Activated CD4-positive, alpha-beta T cell treated with anti-CD3 and anti-CD28 coated beads, Interleukin-2, Interleukin-4, amounts not matched to agents 100 ng/mL and 50 ng/mL, durations not matched to agents 16 hours and 8 hours (primary cell): ENCODE data around the gene SUPT5H.
A peak's percentile ranks its signal among the peaks of the same experiment; 100 is the strongest.

Experiments used
- DNase-seq: peaks from one replicate; pipeline ENCODE4 v3.0.0-alpha.2; 2020; ENCODE audit warnings: low spot score

SUPT5H gene

DNA sequence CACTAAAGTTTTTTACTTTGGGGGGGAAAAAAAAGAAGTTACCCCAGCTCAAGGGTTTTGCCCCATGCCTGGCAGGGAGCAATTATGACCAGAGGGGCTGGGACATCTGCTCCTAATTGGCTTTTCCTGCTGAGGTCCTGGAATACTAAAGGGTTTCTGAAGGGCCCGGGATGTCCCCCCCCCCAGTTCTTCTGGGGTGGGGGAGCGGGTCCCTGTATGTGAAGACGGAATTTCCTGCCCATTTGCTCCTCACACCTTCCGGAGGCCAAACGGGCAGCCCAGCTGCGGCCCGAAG is 52.3 kb downstream of the SUPT5H start:
- no peak for DNase-seq

DNA sequence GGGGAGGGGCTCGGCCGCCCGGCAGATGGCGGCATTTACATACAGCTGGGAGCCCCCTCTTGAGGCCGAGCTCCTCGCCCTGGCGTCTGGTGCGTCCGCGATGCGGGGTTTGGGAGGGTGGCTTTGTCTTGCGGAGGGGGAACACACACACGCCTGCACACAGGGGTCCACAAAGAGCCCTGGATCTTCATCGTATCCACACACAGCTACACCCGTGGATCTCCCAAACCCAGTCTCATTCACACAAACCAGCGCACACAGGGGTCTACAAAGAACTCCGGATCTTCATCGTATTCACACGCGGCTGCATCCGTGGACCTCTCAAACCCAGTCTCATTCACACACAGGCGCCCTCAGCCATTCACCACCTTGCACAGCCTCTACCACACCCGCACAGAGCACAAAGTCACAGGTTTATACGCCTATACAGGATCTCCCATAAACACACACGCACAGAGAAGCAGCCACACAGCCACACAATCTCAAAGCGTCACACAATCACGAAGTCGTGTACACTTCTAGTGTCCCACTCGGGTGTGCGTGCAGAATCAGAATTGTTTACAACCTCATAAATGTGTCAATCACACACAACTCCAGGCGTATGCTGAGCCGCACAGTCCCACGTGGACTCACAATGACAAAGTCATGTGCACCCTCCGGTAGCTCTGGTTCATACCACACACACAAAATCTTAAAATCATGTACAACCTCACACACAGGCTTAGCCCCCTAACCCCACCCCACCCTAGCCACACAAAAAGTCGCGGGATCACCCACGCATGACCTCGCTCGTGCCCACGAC is 52.8 kb downstream of the SUPT5H start:
- DNase-seq = no peak

GRCh38 chr19:39498798-39499642 is 53.6 kb downstream of the SUPT5H start, which contains the start of gene DLL3:
TSS of gene DLL3 (plus strand) at chr19:39498947. CDS start at chr19:39498975, 28 bp downstream.
- no peak for DNase-seq

- no peak for DNase-seq
Measured at GRCh38 chr19:39499932-39500331, 54.5 kb downstream of the SUPT5H start.

DNA sequence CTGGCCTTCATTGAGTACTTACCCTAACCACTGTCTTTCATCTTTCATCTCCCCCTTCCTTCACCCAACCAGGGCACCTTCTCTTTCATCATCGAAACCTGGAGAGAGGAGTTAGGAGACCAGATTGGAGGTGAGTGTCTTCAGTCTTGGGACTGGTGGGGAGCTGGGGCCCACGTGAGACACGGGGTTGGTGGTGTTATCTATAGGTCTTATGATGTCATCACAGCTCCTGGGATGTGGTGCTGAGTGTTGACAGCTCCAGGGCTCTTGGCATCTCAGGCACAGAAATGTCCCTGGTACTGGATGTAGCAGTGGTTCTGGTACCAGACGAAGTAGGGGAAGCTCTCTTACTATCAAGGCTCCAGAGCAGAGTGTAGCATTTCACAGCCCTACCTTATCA is 55.2 kb downstream of the SUPT5H start:
- no peak for DNase-seq

GRCh38 chr19:39501340-39501739 is 56.0 kb downstream of the SUPT5H start:
- no peak for DNase-seq

- peak; percentile 72 for DNase-seq
Measured at GRCh38 chr19:39502640-39503417, 57.4 kb downstream of the SUPT5H start.

DNA sequence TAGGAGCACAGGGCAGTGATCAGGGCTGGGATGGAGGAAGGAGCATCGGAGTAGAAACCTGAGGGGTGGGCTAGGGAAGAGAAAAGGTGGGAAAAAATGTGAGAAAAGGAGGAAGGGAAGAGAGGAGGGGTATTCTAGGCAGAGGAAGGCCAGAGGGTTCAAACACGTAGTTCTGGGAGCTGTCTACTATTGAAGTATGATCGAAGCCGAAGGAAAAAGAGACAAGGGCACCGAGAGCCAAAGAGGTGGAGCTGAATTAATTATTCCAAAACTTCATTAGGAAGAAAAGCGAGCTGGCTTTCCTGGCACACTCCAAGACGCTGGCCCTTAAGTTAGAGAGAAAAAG is 61.2 kb downstream of the SUPT5H start:
- DNase-seq = no peak

DNA sequence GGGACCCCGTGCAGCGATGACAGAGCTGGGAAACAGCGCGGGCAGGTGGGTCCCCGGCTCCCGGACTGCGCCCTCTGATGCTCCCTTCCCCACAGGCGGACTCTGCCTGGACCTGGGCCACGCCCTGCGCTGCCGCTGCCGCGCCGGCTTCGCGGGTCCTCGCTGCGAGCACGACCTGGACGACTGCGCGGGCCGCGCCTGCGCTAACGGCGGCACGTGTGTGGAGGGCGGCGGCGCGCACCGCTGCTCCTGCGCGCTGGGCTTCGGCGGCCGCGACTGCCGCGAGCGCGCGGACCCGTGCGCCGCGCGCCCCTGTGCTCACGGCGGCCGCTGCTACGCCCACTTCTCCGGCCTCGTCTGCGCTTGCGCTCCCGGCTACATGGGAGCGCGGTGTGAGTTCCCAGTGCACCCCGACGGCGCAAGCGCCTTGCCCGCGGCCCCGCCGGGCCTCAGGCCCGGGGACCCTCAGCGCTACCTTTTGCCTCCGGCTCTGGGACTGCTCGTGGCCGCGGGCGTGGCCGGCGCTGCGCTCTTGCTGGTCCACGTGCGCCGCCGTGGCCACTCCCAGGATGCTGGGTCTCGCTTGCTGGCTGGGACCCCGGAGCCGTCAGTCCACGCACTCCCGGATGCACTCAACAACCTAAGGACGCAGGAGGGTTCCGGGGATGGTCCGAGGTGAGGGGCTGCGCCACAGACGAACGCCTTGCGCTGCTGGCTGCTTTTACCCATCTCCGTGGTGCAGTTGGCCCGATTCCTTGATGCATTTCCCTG is 61.7 kb downstream of the SUPT5H start:
- peak; percentile 62 for DNase-seq

GRCh38 chr19:39507715-39508364 is 62.5 kb downstream of the SUPT5H start:
- DNase-seq = no peak

DNA sequence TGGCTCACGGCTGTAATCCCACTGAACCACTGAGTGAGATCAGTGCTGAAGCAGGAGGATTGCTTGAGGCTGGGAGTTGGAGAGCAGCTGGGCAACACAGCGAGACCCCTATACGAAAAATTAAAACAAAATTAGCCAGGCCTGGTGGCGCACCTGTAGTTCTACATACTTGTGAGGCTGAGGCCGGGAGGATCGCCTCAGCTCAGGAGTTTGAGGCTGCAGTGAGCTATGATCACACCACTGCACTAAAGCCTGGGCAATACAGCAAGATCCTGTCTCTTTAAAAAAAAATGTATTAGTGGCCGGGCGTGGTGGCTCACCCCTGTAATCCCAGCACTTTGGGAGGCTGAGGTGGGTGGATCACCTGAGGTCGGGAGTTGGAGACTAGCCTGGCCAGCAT is 63.2 kb downstream of the SUPT5H start:
- no peak for DNase-seq

DNA sequence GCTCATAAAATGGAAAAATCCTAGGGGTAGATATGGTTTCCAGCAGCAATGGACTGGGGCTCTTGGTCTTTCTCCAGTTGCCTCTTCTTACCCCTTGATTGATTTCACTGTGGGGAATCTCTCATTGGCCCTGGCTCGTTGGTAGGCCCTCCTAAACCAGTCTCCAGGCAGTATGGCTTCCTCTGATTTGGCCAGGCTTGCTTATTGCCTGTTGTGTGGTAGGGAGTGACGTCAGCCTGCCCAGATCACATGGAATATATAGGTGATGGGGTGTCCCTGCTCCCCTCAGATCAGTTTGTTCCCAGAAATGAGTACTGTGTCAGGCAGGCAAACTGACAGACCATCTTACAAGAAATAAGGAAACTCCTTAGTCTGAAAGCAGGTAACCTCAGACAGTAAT is 63.9 kb downstream of the SUPT5H start:
- DNase-seq = no peak

DNA sequence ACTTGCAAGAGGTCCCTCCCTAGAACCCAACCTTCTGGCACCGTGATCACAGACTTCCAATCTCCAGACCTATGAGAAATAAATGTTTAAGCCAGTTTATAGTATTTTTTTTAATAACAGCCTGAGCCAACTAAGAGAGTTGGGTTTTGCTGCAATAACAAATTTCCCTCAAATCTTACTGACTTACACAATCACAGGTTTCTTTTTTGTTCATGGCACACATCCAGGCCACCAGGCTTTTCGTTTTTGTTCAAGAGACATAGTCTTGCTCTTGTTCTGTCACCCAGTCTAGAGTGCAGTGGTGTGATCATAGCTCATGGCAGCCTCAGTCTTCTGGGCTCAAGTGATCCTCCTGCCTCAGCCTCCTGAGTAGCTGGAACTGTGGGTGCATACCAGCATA is 67.6 kb downstream of the SUPT5H start:
- no peak for DNase-seq

DNA sequence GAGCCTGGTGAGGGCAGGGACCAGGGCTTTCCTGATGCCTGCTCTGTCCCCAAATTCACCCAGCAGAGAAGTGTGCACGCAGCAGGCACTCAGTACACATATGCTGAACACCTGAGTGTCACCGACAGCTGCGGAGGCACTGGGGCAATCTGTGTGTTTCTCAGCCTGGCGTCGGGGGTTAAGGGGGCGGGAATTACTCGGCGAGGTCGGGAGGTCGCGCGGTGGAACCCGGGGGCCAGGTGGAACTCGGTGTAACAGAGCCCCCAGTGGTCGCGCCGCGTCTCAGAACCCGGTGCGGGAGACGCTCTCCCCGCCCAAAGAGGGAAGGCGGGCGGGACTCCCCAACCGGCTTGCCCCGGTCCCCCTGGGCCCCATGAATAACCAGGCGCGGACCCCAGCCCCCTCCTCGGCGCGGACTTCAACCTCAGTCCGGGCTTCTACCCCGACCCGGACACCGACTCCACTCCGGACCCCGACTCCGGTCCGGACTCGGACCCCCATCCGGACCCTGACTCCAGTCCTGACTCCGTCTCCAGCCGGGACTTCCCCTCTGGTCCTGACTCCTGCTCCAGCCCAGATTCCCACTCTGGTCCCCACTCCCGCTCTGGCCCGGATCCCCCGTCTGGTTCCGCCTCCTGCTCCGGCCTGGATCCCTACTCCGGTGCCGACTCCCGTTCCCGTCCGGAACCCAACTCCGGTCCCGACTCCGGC is 69.6 kb downstream of the SUPT5H start, which contains the start of gene SELENOV:
Gene SELENOV (plus strand): TSS at position 300 of the 711 bp plus-strand sequence. CDS start 74 bp downstream, at position 374.
- DNase-seq = no peak

GRCh38 chr19:39515551-39516191 is 70.3 kb downstream of the SUPT5H start:
- no peak for DNase-seq

GRCh38 chr19:39516270-39516669 is 70.9 kb downstream of the SUPT5H start:
- DNase-seq = no peak

- DNase-seq = no peak
Measured at GRCh38 chr19:39517432-39517831, 72.0 kb downstream of the SUPT5H start.

DNA sequence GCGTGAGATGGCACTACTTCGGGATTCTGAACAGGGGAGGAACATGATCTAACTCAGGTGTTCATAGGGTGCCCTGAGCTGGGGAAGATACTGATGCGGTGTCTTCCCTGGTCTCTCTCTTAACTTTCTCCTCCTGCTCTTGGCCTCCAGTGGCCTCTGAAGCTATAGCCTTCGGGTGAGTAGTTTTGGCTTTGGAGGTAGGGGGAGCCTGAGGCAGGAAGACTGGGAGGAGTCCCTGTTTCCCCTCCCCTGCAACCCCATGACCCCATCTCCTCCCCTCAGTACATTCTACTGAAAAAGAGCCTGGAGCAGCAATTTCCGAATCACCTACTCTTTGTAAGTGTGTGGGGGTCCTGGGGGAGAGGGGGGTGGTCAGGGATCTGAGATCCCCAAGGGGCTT is 73.1 kb downstream of the SUPT5H start:
- no peak for DNase-seq

- DNase-seq = no peak
Measured at GRCh38 chr19:39518975-39519374, 73.6 kb downstream of the SUPT5H start.
